Measurements from ENCODE around the gene MOB1B. TPM values are rescaled to one million over a fixed set of nuclear protein-coding genes. Genes with fewer than 3 reads are reported as not detected.

The MOB1B gene
- total RNA-seq, 4 donors from 2014 or later, result 8.3 to 17.9 (median 11.6) TPM

DNA sequence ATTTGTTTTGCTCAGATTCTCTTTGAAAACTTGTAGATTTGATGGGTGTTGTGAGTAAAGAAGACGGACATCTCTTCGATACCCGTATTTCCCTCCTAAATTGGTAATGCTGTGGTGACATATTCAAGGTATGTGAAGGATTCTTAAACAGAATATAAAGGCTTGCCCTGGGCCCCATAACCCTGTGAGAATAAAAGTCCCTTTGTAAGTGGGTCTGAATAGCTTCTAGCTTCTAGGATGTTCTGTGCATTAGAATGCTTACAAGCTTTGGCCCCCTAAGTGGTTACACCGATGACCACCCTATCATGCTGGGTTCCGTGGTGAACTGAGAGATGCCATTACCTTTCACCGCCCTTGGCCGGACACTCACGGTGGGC, 574 bp upstream of the MOB1B start:
- peaks cover 0 to 34% (median 8%) of the 10 kb centered on the region in 3 donors for H3K4me1 ChIP-seq
- no peaks in the 10 kb centered on the region for H3K9me3 ChIP-seq
- WGBS, 2 donors, result 12 to 17% methylated on average over 5 to 6 of the region's 8 CpGs
- H3K4me3 ChIP-seq, result peak overlapping the region; percentile 82 to 96 (median 89)
- intact Hi-C loops (cut with DNase I), result loop anchor here (10.0 kb wide), 1 partner anchor 93 kb away; the partner anchor contains the start of gene DCK
- TF ChIP-seq, protein P1, sequence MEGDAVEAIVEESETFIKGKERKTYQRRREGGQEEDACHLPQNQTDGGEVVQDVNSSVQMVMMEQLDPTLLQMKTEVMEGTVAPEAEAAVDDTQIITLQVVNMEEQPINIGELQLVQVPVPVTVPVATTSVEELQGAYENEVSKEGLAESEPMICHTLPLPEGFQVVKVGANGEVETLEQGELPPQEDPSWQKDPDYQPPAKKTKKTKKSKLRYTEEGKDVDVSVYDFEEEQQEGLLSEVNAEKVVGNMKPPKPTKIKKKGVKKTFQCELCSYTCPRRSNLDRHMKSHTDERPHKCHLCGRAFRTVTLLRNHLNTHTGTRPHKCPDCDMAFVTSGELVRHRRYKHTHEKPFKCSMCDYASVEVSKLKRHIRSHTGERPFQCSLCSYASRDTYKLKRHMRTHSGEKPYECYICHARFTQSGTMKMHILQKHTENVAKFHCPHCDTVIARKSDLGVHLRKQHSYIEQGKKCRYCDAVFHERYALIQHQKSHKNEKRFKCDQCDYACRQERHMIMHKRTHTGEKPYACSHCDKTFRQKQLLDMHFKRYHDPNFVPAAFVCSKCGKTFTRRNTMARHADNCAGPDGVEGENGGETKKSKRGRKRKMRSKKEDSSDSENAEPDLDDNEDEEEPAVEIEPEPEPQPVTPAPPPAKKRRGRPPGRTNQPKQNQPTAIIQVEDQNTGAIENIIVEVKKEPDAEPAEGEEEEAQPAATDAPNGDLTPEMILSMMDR (IDR thresholded peaks at IDR 0.05), result no peak
- no peak for TF ChIP-seq POLR2A (IDR thresholded peaks at IDR 0.05)
- no peak for DNase-seq
- peak overlapping the region; percentile 84 to 93 (median 92) for H3K27ac ChIP-seq
- H3K36me3 ChIP-seq, result peaks cover 0 to 10% (median 0%) of the 10 kb centered on the region in 3 donors
- H3K27me3 ChIP-seq, result no peaks in the 10 kb centered on the region

DNA sequence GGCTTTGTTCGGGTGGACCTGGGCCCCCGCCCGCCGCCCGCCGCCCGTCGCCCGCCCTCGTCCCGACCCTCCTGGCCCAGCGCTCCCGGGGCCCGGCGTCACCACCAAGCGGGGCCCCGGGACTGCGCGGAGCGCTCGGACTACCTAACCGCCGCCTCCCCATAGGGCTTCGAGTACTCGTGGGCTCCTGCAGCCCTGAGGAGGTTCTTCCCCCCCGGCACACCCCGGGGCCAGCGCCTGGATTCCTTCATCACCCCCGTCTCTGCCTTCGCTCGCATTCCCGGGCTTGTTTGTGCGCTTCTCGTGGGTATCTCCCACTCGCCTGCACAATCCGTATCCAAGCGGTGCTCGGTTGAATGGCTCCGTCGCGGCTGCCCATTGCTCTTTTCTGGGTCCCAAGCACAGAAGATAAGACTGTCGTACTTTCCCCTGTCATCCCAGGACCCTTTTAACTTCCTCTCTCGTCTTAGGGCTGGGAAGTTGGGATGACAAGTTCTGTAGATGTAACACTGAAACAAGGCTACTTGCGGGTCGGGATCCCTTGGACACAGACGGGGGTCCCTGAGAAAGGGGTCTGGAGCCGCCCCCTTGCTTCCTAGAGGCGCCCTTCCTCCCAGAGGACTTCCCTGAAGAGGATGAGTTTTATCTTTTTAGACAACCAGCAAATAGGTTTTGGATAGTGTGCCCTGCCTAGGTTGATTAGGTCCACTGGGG, 565 bp downstream of the MOB1B start:
- peaks cover 0 to 14% (median 0%) of the 10 kb centered on the region in 3 donors for H3K36me3 ChIP-seq
- H3K9me3 ChIP-seq, result no peaks in the 10 kb centered on the region
- no peak for TF ChIP-seq POLR2A (IDR thresholded peaks at IDR 0.05)
- TF ChIP-seq, protein P1 (IDR thresholded peaks at IDR 0.05), result no peak
- peak overlapping the region; percentile 82 to 96 (median 89) for H3K4me3 ChIP-seq
- H3K27me3 ChIP-seq, result no peaks in the 10 kb centered on the region
- WGBS, 2 donors, result 0% methylated on average over 10 to 15 of the region's 48 CpGs
- peak overlapping the region; percentile 84 to 93 (median 92) for H3K27ac ChIP-seq
- no peak for DNase-seq
- peaks cover 0 to 34% (median 8%) of the 10 kb centered on the region in 3 donors for H3K4me1 ChIP-seq
- intact Hi-C loops (cut with DNase I), result loop anchor here (10.0 kb wide), 1 partner anchor 92 kb away; the partner anchor contains the start of gene DCK

DNA sequence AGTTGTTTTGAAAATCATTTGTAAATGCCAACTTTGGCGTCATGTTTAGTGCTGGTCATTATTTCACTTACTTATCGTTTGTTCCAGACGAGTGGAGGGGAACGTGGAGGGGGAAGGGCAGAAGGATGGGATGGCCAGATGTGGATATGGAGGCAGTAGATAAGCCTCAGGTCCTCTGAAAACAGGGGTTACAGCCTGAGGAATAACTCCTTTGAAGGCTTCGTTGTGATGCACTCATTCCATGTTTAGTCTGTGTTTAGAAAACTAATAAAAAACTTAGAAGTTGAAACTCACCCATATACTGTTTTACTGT, 1.1 kb downstream of the MOB1B start:
- Histone ChIP-seq H3K27me3 (no peaks in the 10 kb centered on the region), H3K9me3 (no peaks in the 10 kb centered on the region), H3K4me1 (peaks cover 0 to 34% (median 8%) of the 10 kb centered on the region in 3 donors), H3K36me3 (peaks cover 0 to 14% (median 0%) of the 10 kb centered on the region in 3 donors), H3K27ac (peak overlapping the region; percentile 84 to 93 (median 92)), H3K4me3 (peak overlapping the region; percentile 82 to 96 (median 89))
- intact Hi-C loops (cut with DNase I), result loop anchor here (10.0 kb wide), 1 partner anchor 92 kb away; the partner anchor contains the start of gene DCK
- 0 to 4% methylated on average over 5 of the region's 5 CpGs for WGBS, 2 donors
- no peak for DNase-seq
- TF ChIP-seq POLR2A (IDR thresholded peaks at IDR 0.05), result no peak
- TF ChIP-seq, protein P1 (IDR thresholded peaks at IDR 0.05), result no peak

DNA sequence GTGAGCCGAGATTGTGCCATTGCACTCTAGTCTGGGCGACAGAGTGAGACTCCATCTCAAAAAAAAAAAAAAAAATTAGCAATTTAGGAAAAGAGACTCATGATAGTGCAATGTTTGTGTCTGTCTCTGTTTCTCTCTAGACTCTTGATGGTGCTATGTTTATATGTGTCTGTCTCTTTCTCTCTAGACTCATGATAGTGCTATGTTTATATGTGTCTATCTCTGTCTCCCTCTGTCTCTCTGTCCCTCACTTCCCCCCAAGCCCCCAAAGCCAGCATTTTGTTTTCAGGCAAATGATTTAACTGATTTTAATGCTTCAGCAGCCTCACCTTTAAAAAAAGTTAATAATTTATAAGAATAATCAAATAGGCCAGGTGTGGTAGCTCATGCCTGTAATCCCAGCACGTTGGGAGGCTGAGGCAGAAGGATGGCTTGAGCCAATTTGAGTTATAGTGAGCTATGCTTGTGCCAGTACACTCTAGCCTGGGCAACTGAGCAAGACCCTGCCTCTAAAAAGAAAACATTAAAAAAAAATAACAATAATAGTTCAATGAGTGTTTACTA, 6.9 kb downstream of the MOB1B start:
- H3K4me1 ChIP-seq, result peaks cover 0 to 14% (median 0%) of the 10 kb centered on the region in 3 donors
- H3K9me3 ChIP-seq, result no peaks in the 10 kb centered on the region
- TF ChIP-seq, protein P1 (IDR thresholded peaks at IDR 0.05), result no peak
- no peak for TF ChIP-seq POLR2A (IDR thresholded peaks at IDR 0.05)
- WGBS, 2 donors, result 80 to 86% methylated on average over 3 of the region's 3 CpGs
- H3K36me3 ChIP-seq, result peaks cover 0 to 14% (median 0%) of the 10 kb centered on the region in 3 donors
- H3K4me3 ChIP-seq, result no peak overlapping the region
- intact Hi-C loops (cut with DNase I), result loop anchor here (10.0 kb wide), 1 partner anchor 86 kb away; the partner anchor contains the start of gene DCK
- no peak for DNase-seq
- H3K27me3 ChIP-seq, result no peaks in the 10 kb centered on the region
- no peak overlapping the region for H3K27ac ChIP-seq

DNA sequence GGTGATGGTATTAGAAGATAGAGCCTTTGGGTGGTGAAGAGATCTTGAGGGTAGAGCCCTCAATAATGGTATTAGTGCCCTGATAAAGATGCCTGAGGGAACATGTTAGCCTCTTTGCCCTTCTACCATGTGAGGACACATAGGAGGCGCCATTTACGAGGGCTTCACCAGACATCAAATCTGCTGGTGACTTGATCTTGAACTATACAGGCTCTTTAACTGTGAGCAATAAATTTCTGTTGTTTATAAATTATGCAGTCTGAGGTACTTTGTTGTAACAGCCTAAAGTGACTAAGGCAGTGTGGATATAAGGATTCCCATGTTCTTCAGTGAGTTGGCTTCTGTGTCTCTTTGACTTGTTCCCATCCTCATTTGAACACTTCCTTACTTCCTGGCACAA, 11.8 kb downstream of the MOB1B start:
- Histone ChIP-seq H3K4me1 (peaks cover 0 to 6% (median 0%) of the 10 kb centered on the region in 3 donors), H3K27me3 (no peaks in the 10 kb centered on the region), H3K36me3 (no peaks in the 10 kb centered on the region), H3K9me3 (no peaks in the 10 kb centered on the region), H3K27ac (no peak overlapping the region), H3K4me3 (no peak overlapping the region)
- WGBS, 2 donors, result 90 to 100% methylated on average over 2 of the region's 2 CpGs
- intact Hi-C loops (cut with DNase I), result no loop called here
- no peak for DNase-seq
- TF ChIP-seq, protein P1 (IDR thresholded peaks at IDR 0.05), result no peak
- TF ChIP-seq POLR2A (IDR thresholded peaks at IDR 0.05), result no peak

Measured in esophagus squamous epithelium (tissue), 5 donors.